GM21737 (cell line): ENCODE measurements around the gene ORM2.
"Not testable (repeated sequence)": the region's sequence is repeated elsewhere in the genome, so short reads cannot be mapped to it uniquely, and the experiment has no call there.

Experiments used
- ATAC-seq: cut with Tn5 transposase; IDR thresholded peaks from one replicate; pipeline ENCODE4 v1.9.1; 2021; ENCODE audit warnings: mild to moderate bottlenecking, moderate library complexity; ENCODE audit not compliant: unreplicated experiment

ORM2 gene

GRCh38 chr9:114329625-114330022, at the start of gene ORM2:
TSS of gene ORM2 (plus strand) at chr9:114329869. CDS start at chr9:114329905, 36 bp downstream.
- not testable (repeated sequence) for ATAC-seq

GRCh38 chr9:114280636-114281472, 48.8 kb upstream of the ORM2 start:
- ATAC-seq = no peak

GRCh38 chr9:114281473-114282103, 48.1 kb upstream of the ORM2 start:
- ATAC-seq = no peak

GRCh38 chr9:114282104-114282485, 47.6 kb upstream of the ORM2 start:
- ATAC-seq = no peak

GRCh38 chr9:114282507-114282906, 47.2 kb upstream of the ORM2 start:
- ATAC-seq = no peak

- no peak for ATAC-seq
Measured at GRCh38 chr9:114282926-114283325, 46.7 kb upstream of the ORM2 start.

GRCh38 chr9:114283551-114284111, 46.0 kb upstream of the ORM2 start:
- ATAC-seq = no peak

- no peak for ATAC-seq
Measured at GRCh38 chr9:114284316-114285060, 45.2 kb upstream of the ORM2 start.

- no peak for ATAC-seq
Measured at GRCh38 chr9:114285166-114285867, 44.4 kb upstream of the ORM2 start.

GRCh38 chr9:114286146-114286679, 43.5 kb upstream of the ORM2 start:
- ATAC-seq = no peak

- ATAC-seq = no peak
Measured at GRCh38 chr9:114287001-114287762, 42.5 kb upstream of the ORM2 start.

- no peak for ATAC-seq
Measured at GRCh38 chr9:114287763-114288192, 41.9 kb upstream of the ORM2 start.

GRCh38 chr9:114288193-114289091, 41.2 kb upstream of the ORM2 start:
- ATAC-seq = no peak

- ATAC-seq = no peak
Measured at GRCh38 chr9:114289106-114289505, 40.6 kb upstream of the ORM2 start.

- no peak for ATAC-seq
Measured at GRCh38 chr9:114289571-114290481, 39.8 kb upstream of the ORM2 start.

GRCh38 chr9:114290561-114290986, 39.1 kb upstream of the ORM2 start:
- no peak for ATAC-seq

- no peak for ATAC-seq
Measured at GRCh38 chr9:114291064-114291474, 38.6 kb upstream of the ORM2 start.
